B cell (primary cell): ENCODE data around the gene HIPK1. TPM values are rescaled to one million over a fixed set of nuclear protein-coding genes. Genes with fewer than 3 reads are reported as not detected.

Experiments used
- ATAC-seq: fragments of 200-7000 bp; cut with Tn5 transposase; one replicate; pipeline ENCODE4 v1.10.0; 2021; ENCODE audit warnings: low read depth, mild to moderate bottlenecking, moderate number of reproducible peaks, moderate library complexity
- CTCF ChIA-PET: fragments of 350-600 bp; sonication (Branson Sonifier 250); formaldehyde crosslinking; loops from one replicate; lab custom pipeline; 2021; ENCODE audit warnings: antibody characterized with exemption, inconsistent platforms; lab: Charles Lee
- POLR2A ChIA-PET: fragments of 350-600 bp; sonication (Branson Sonifier 250); formaldehyde crosslinking; loops from one replicate; lab custom pipeline; 2021; ENCODE audit warnings: antibody characterized with exemption; lab: Charles Lee
- DNase-seq: peaks from one replicate; pipeline ENCODE4 v3.0.0; 2013
- H2AFZ ChIP-seq: 2 replicates; pipeline ENCODE4 v1.6.1; 2012; ENCODE audit warnings: mild to moderate bottlenecking, low read depth, low read length; ENCODE audit not compliant: insufficient read depth, poor library complexity, severe bottlenecking
- H3K27ac ChIP-seq, 2 donors: 1 replicate in 1 of 2; 2 replicates in 1 of 2; pipeline ENCODE4 v1.5.1; 2012 to 2013; ENCODE audit warnings: low read length in 2 of 2, mild to moderate bottlenecking in 2 of 2, moderate library complexity in 1 of 2
- H3K27me3 ChIP-seq, 4 experiments: fragments of 200-600 bp in 1 of 4; sonication (generic) in 1 of 4; replicated peaks in 1 of 4; 1 replicate in 2 of 4; 2 replicates in 2 of 4; pipeline versions ENCODE4 v1.6.1 to v1.7.0; 2013 to 2016; ENCODE audit warnings: low read length in 3 of 4, mild to moderate bottlenecking in 2 of 4, mixed read lengths in 1 of 4, moderate library complexity in 1 of 4; ENCODE audit not compliant: insufficient read depth in 4 of 4, control insufficient read depth in 3 of 4; ENCODE audit errors: control extremely low read depth in 1 of 4
- H3K36me3 ChIP-seq, 2 experiments: replicated peaks in 1 of 2; 1 replicate in 1 of 2; 2 replicates in 1 of 2; pipeline versions ENCODE4 v1.6.1 to v1.7.1; 2013; ENCODE audit warnings: low read length in 1 of 2; ENCODE audit not compliant: insufficient read depth in 2 of 2, control insufficient read depth in 1 of 2; ENCODE audit errors: control extremely low read depth in 1 of 2, extremely low read depth in 1 of 2
- H3K4me1 ChIP-seq, 2 donors: fragments of 200-600 bp in 1 of 2; sonication (generic) in 1 of 2; 1 replicate in 1 of 2; 2 replicates in 1 of 2; pipeline versions ENCODE4 v1.5.1 to v1.6.1; 2013 to 2017; ENCODE audit warnings: low read length in 2 of 2; ENCODE audit not compliant: control insufficient read depth in 2 of 2, insufficient read depth in 2 of 2
- H3K4me2 ChIP-seq: replicated peaks from 2 replicates; pipeline ENCODE3; 2012; ENCODE audit warnings: mild to moderate bottlenecking, low read depth, low read length; ENCODE audit not compliant: poor library complexity, severe bottlenecking
- H3K4me3 ChIP-seq, 5 experiments: fragments of 200-600 bp in 1 of 5; sonication (generic) in 1 of 5; 1 replicate in 3 of 5; 2 replicates in 2 of 5; pipeline versions ENCODE4 v1.5.1 to v1.7.0; 2011 to 2016; ENCODE audit warnings: low read length in 4 of 5, mild to moderate bottlenecking in 4 of 5, low read depth in 2 of 5, control low read depth in 1 of 5, moderate library complexity in 1 of 5; ENCODE audit not compliant: insufficient read depth in 1 of 5; ENCODE audit errors: control extremely low read depth in 1 of 5, extremely low read depth in 1 of 5
- H3K79me2 ChIP-seq: fragments of 200-600 bp; sonication (generic); one replicate; pipeline ENCODE4 v1.6.0; 2016; ENCODE audit warnings: low read length; ENCODE audit not compliant: control insufficient read depth, insufficient read depth
- H3K9ac ChIP-seq: fragments of 200-600 bp; sonication (generic); 2 replicates; pipeline ENCODE4 v1.6.1; 2017; ENCODE audit warnings: mild to moderate bottlenecking, low read length, moderate library complexity
- H3K9me3 ChIP-seq, 3 donors: one replicate each; pipeline versions ENCODE4 v1.6.1 to v1.7.1; 2013; ENCODE audit warnings: low read length in 2 of 3; ENCODE audit not compliant: control insufficient read depth in 2 of 3, insufficient read depth in 1 of 3; ENCODE audit errors: control extremely low read depth in 1 of 3
- H4K20me1 ChIP-seq: 2 replicates; pipeline ENCODE4 v1.6.0; 2012; ENCODE audit warnings: mild to moderate bottlenecking, low read length; ENCODE audit not compliant: insufficient read depth, control insufficient read depth, poor library complexity, severe bottlenecking
- H3K27ac Mint-ChIP-seq: one replicate; pipeline ENCODE4 v1.8.0; 2021; ENCODE audit warnings: mixed read lengths
- H3K27me3 Mint-ChIP-seq: one replicate; pipeline ENCODE4 v1.8.0; 2021; ENCODE audit warnings: mixed read lengths
- H3K4me1 Mint-ChIP-seq: one replicate; pipeline ENCODE4 v1.8.0; 2021; ENCODE audit warnings: mixed read lengths
- H3K4me3 Mint-ChIP-seq: one replicate; pipeline ENCODE4 v1.8.0; 2021; ENCODE audit warnings: mixed read lengths
- H3K9me3 Mint-ChIP-seq: one replicate; pipeline ENCODE4 v1.8.0; 2022; ENCODE audit warnings: mixed read lengths; ENCODE audit not compliant: insufficient read depth
- CTCF ChIP-seq: fragments of 200-600 bp; IDR thresholded peaks from one replicate; pipeline ENCODE4 v1.8.0; 2022; ENCODE audit warnings: antibody characterized with exemption, mild to moderate bottlenecking
- EZH2 ChIP-seq: IDR thresholded peaks from 2 replicates; pipeline ENCODE4 v1.6.1; 2012; ENCODE audit warnings: borderline replicate concordance, low read depth, mild to moderate bottlenecking, moderate library complexity, low read length; ENCODE audit not compliant: insufficient read depth, poor library complexity, severe bottlenecking
- WGBS: methylation state at CpG from one replicate; pipeline ENCODE4 v1.1.5; 2013; ENCODE audit warnings: missing lambda C conversion rate; ENCODE audit not compliant: insufficient coverage; 5-methylcytosine and 5-hydroxymethylcytosine counted together
- intact Hi-C: fragments of 100-400 bp; cut with micrococcal nuclease; formaldehyde crosslinking; loops from one replicate; pipeline ENCODE4 v1.10.0; 2022
- polyA plus RNA-seq: library from polyadenylated mRNA; depleted of rRNA; stranded (reverse); fragments of >200 nt; gene quantifications from 2 replicates; pipeline ENCODE4 v1.2.3, GENCODE V29; 2012
- total RNA-seq, 2 donors: library from RNA; stranded (reverse); fragments of 120-200 nt in 1 of 2; gene quantifications; 1 replicate in 1 of 2; 2 replicates in 1 of 2; pipeline versions ENCODE4 v1.2.3 to v1.2.4, GENCODE V29; 2013 to 2022

HIPK1 gene
- total and polyA plus RNA-seq, 2 donors (not counting 1 experiment from before 2014, with no cell fraction given) = 13.6 to 48.0 TPM

- peaks cover 38% of the 10 kb centered on the region for H3K79me2 ChIP-seq
- H4K20me1 ChIP-seq = no peaks in the 10 kb centered on the region
- no peaks in the 10 kb centered on the region for H3K9me3 ChIP-seq
- peak overlapping the region; percentile 61 to 94 (median 87) for H3K4me3 ChIP-seq
- no peaks in the 10 kb centered on the region for H3K27me3 ChIP-seq
- H2AFZ ChIP-seq = peak overlapping the region; percentile 96
- H3K4me2 ChIP-seq = peak overlapping the region; percentile 83
- H3K9ac ChIP-seq = peak overlapping the region; percentile 85
- H3K27me3 Mint-ChIP-seq = no peaks in the 10 kb centered on the region
- H3K4me1 ChIP-seq = peaks cover 32 to 39% of the 10 kb centered on the region in 2 donors
- POLR2A ChIA-PET = interaction anchor here (0.6 to 3.5 kb wide), 4 partner anchors 24 to 146 kb away, joined by 3 to 50 read pairs (median 6); partner anchors contain the start of genes HIPK1 and RSBN1
- WGBS = 0% methylated on average over 11 of the region's 17 CpGs
- peak overlapping the region; percentile 92 for H3K4me3 Mint-ChIP-seq
- H3K4me1 Mint-ChIP-seq = peaks cover 43% of the 10 kb centered on the region
- H3K27ac ChIP-seq = peak overlapping the region; percentile 87 to 93
- ATAC-seq = no peak
- no peak for DNase-seq
- no peaks in the 10 kb centered on the region for H3K9me3 Mint-ChIP-seq
- intact Hi-C loops = loop anchor here (1.0 to 10.0 kb wide), 8 partner anchors 24 to 1191 kb away; partner anchors contain the start of genes BCAS2, HIPK1, PHTF1 and PPM1J
- TF ChIP-seq EZH2 = no peak
- TF ChIP-seq CTCF = no peak
- H3K27ac Mint-ChIP-seq = peak overlapping the region; percentile 99
- CTCF ChIA-PET = interaction anchor here (1.1 to 5.6 kb wide), 6 partner anchors 19 to 71 kb away, joined by 3 to 94 read pairs (median 12); partner anchors contain the start of gene HIPK1
- peaks cover 2 to 31% of the 10 kb centered on the region in 2 experiments for H3K36me3 ChIP-seq
Measured at GRCh38 chr1:113905435-113905861, 23.7 kb upstream of the HIPK1 start.

GRCh38 chr1:113912594-113913311 is 16.4 kb upstream of the HIPK1 start:
- ChIA-PET CTCF (interaction anchor here (1.2 kb wide), 1 partner anchor 77 kb away, joined by 4 read pairs; no protein-coding TSS in a partner anchor), POLR2A (no interaction called here)
- Mint-ChIP-seq H3K9me3 (no peaks in the 10 kb centered on the region), H3K4me3 (no peak overlapping the region), H3K27ac (no peak overlapping the region), H3K27me3 (no peaks in the 10 kb centered on the region), H3K4me1 (no peaks in the 10 kb centered on the region)
- H3K4me2 ChIP-seq = no peak overlapping the region
- intact Hi-C loops = no loop called here
- no peak overlapping the region for H2AFZ ChIP-seq
- WGBS = 100% methylated on average over 2 of the region's 6 CpGs
- no peak for TF ChIP-seq EZH2
- TF ChIP-seq CTCF = no peak
- no peak overlapping the region for H3K27ac ChIP-seq
- H3K4me3 ChIP-seq = no peak overlapping the region
- H3K79me2 ChIP-seq = no peaks in the 10 kb centered on the region
- H3K9ac ChIP-seq = no peak overlapping the region
- no peak for DNase-seq
- no peaks in the 10 kb centered on the region for H4K20me1 ChIP-seq
- no peaks in the 10 kb centered on the region for H3K9me3 ChIP-seq
- H3K36me3 ChIP-seq = peaks cover 0 to 33% of the 10 kb centered on the region in 2 experiments
- no peaks in the 10 kb centered on the region for H3K27me3 ChIP-seq
- H3K4me1 ChIP-seq = no peaks in the 10 kb centered on the region
- no peak for ATAC-seq
